ENCODE results near the gene C8A. TPM values are rescaled to one million over a fixed set of nuclear protein-coding genes. Genes with fewer than 3 reads are reported as not detected.

C8A gene
- total RNA-seq, 1 experiment from 2014 or later, result 0.13 TPM

DNA sequence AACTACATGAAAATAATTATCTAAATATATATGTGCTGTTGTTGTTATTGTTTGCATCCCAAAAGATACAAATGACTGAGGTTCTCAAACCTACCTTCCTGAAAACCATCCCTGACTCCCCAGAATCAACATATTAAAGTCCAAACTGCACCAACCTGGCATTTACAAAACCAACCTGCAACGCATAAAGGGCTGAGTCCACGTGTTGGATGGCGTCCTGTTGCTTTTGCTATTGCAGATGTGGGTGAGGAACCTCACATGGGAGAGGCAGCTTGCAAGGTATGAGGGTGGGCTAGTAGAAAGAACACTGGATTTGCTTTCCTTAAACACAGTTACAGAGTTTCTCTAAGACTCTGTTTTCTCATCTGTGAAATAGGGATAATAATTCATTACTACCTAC, 112.8 kb downstream of the C8A start:
- no peak overlapping the region for H3K27ac Mint-ChIP-seq
- POLR2A ChIA-PET, result no interaction called here
- DNase-seq (ENCODE audit: low spot score), result no peak
- 0 out of 2 replicates have a peak, but pooled peaks cover 4% of the 10 kb centered on the region for H3K27me3 Mint-ChIP-seq (ENCODE audit: low read depth)
- no peak for ATAC-seq
- peaks cover 9% of the 10 kb centered on the region for H3K9me3 Mint-ChIP-seq
- CTCF ChIA-PET, result interaction anchor here (1.2 to 2.8 kb wide), 4 partner anchors 11 to 133 kb away, joined by 4 to 13 read pairs (median 8); no protein-coding TSS in a partner anchor
- TF ChIP-seq SMAD4 (CRISPR knock-in tag; IDR thresholded peaks at IDR 0.05) (no peak), IRF1 (CRISPR knock-in tag; IDR thresholded peaks at IDR 0.05) (no peak), PRDM15 (CRISPR knock-in tag; IDR thresholded peaks at IDR 0.05) (no peak), CDX4 (CRISPR knock-in tag; IDR thresholded peaks at IDR 0.05; ENCODE audit: borderline replicate concordance) (no peak), FOXJ3 (CRISPR knock-in tag; IDR thresholded peaks at IDR 0.05; ENCODE audit: borderline replicate concordance) (no peak)
- TF ChIP-seq, protein P1, sequence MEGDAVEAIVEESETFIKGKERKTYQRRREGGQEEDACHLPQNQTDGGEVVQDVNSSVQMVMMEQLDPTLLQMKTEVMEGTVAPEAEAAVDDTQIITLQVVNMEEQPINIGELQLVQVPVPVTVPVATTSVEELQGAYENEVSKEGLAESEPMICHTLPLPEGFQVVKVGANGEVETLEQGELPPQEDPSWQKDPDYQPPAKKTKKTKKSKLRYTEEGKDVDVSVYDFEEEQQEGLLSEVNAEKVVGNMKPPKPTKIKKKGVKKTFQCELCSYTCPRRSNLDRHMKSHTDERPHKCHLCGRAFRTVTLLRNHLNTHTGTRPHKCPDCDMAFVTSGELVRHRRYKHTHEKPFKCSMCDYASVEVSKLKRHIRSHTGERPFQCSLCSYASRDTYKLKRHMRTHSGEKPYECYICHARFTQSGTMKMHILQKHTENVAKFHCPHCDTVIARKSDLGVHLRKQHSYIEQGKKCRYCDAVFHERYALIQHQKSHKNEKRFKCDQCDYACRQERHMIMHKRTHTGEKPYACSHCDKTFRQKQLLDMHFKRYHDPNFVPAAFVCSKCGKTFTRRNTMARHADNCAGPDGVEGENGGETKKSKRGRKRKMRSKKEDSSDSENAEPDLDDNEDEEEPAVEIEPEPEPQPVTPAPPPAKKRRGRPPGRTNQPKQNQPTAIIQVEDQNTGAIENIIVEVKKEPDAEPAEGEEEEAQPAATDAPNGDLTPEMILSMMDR (IDR thresholded peaks at IDR 0.05), result no peak
- TF ChIP-seq, protein P2, sequence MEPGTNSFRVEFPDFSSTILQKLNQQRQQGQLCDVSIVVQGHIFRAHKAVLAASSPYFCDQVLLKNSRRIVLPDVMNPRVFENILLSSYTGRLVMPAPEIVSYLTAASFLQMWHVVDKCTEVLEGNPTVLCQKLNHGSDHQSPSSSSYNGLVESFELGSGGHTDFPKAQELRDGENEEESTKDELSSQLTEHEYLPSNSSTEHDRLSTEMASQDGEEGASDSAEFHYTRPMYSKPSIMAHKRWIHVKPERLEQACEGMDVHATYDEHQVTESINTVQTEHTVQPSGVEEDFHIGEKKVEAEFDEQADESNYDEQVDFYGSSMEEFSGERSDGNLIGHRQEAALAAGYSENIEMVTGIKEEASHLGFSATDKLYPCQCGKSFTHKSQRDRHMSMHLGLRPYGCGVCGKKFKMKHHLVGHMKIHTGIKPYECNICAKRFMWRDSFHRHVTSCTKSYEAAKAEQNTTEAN (CRISPR knock-in tag; IDR thresholded peaks at IDR 0.05), result no peak
- TF ChIP-seq, protein P3, sequence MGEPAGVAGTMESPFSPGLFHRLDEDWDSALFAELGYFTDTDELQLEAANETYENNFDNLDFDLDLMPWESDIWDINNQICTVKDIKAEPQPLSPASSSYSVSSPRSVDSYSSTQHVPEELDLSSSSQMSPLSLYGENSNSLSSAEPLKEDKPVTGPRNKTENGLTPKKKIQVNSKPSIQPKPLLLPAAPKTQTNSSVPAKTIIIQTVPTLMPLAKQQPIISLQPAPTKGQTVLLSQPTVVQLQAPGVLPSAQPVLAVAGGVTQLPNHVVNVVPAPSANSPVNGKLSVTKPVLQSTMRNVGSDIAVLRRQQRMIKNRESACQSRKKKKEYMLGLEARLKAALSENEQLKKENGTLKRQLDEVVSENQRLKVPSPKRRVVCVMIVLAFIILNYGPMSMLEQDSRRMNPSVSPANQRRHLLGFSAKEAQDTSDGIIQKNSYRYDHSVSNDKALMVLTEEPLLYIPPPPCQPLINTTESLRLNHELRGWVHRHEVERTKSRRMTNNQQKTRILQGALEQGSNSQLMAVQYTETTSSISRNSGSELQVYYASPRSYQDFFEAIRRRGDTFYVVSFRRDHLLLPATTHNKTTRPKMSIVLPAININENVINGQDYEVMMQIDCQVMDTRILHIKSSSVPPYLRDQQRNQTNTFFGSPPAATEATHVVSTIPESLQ (CRISPR knock-in tag; IDR thresholded peaks at IDR 0.05), result no peak
- no peak overlapping the region for H3K4me3 Mint-ChIP-seq
- H3K36me3 Mint-ChIP-seq, result no peaks in the 10 kb centered on the region
- no peaks in the 10 kb centered on the region for H3K4me1 Mint-ChIP-seq

Other genes with a start within 250 kb of the C8A start
- gene PRKAA2, start 209.5 kb upstream of the C8A start, total RNA-seq (2021), result 4.8 to 8.1 TPM (median 8.1 TPM) in 3 replicates
- gene FYB2, start 35.4 kb upstream of the C8A start, total RNA-seq (2021), result 0.15 to 0.46 TPM (median 0.25 TPM) in 3 replicates
- gene C8B, start 111.2 kb downstream of the C8A start, total RNA-seq (2021), result 0.30 to 0.46 TPM in 2 of 3 replicates, not detected in the other